BE2C (cell line): ENCODE data around the gene TAGLN3.
A peak's percentile ranks its signal among the peaks of the same experiment; 100 is the strongest.

ENCODE experiments used
- DNase-seq: peaks from one replicate; pipeline ENCODE4 v3.0.0-alpha.2; 2020
- H3K27me3 ChIP-seq: fragments of 250-450 bp; sonication (Bioruptor Pico); 2 replicates; pipeline ENCODE4 v1.5.1; 2020; ENCODE audit warnings: mild to moderate bottlenecking
- H3K36me3 ChIP-seq: fragments of 250-450 bp; sonication (Bioruptor Pico); 2 replicates; pipeline ENCODE4 v1.5.1; 2020; ENCODE audit warnings: mild to moderate bottlenecking
- H3K4me1 ChIP-seq: fragments of 250-450 bp; sonication (Bioruptor Pico); 2 replicates; pipeline ENCODE4 v1.5.1; 2020
- H3K4me3 ChIP-seq: 2 replicates; pipeline ENCODE4 v1.5.1; 2011; ENCODE audit warnings: low read depth, low read length
- H3K9me3 ChIP-seq: fragments of 250-450 bp; sonication (Bioruptor Pico); 2 replicates; pipeline ENCODE4 v1.5.1; 2020
- CTCF ChIP-seq: IDR thresholded peaks from 2 replicates; pipeline ENCODE4 v1.5.1; 2012; ENCODE audit warnings: mild to moderate bottlenecking, low read depth, low read length

TAGLN3 gene

GRCh38 chr3:112007633-112008032, 8.9 kb downstream of the TAGLN3 start:
- DNase-seq = no peak
- no peaks in the 10 kb centered on the region for H3K36me3 ChIP-seq
- H3K27me3 ChIP-seq = no peaks in the 10 kb centered on the region
- H3K4me1 ChIP-seq = peaks cover 4% of the 10 kb centered on the region; the same call in 1 of the 2 replicates
- no peak overlapping the region for H3K4me3 ChIP-seq
- TF ChIP-seq CTCF = no peak
- H3K9me3 ChIP-seq = no peaks in the 10 kb centered on the region

GRCh38 chr3:112009670-112010069, 10.9 kb downstream of the TAGLN3 start:
- no peak overlapping the region for H3K4me3 ChIP-seq
- no peak for TF ChIP-seq CTCF
- peaks cover 4% of the 10 kb centered on the region; the same call in 1 of the 2 replicates for H3K4me1 ChIP-seq
- no peaks in the 10 kb centered on the region for H3K9me3 ChIP-seq
- H3K36me3 ChIP-seq = no peaks in the 10 kb centered on the region
- no peaks in the 10 kb centered on the region for H3K27me3 ChIP-seq
- no peak for DNase-seq

- TF ChIP-seq CTCF = no peak
- DNase-seq = no peak
- Histone ChIP-seq H3K4me3 (no peak overlapping the region), H3K36me3 (no peaks in the 10 kb centered on the region), H3K27me3 (no peaks in the 10 kb centered on the region), H3K9me3 (no peaks in the 10 kb centered on the region), H3K4me1 (peaks cover 4% of the 10 kb centered on the region; the same call in 1 of the 2 replicates)
Observed at GRCh38 chr3:112010636-112011035, 11.9 kb downstream of the TAGLN3 start.

GRCh38 chr3:112011376-112011940, 12.7 kb downstream of the TAGLN3 start:
- H3K4me1 ChIP-seq = peaks cover 4% of the 10 kb centered on the region; the same call in 1 of the 2 replicates
- DNase-seq = no peak
- H3K36me3 ChIP-seq = no peaks in the 10 kb centered on the region
- H3K4me3 ChIP-seq = no peak overlapping the region
- H3K9me3 ChIP-seq = no peaks in the 10 kb centered on the region
- no peaks in the 10 kb centered on the region for H3K27me3 ChIP-seq
- TF ChIP-seq CTCF = no peak

GRCh38 chr3:112012205-112012992, 13.7 kb downstream of the TAGLN3 start:
- Histone ChIP-seq H3K36me3 (no peaks in the 10 kb centered on the region), H3K27me3 (no peaks in the 10 kb centered on the region), H3K4me1 (peaks cover 4% of the 10 kb centered on the region; the same call in 1 of the 2 replicates), H3K9me3 (no peaks in the 10 kb centered on the region), H3K4me3 (no peak overlapping the region)
- TF ChIP-seq CTCF = no peak
- no peak for DNase-seq

- H3K27me3 ChIP-seq = no peaks in the 10 kb centered on the region
- H3K9me3 ChIP-seq = no peaks in the 10 kb centered on the region
- H3K4me3 ChIP-seq = no peak overlapping the region
- peaks cover 4% of the 10 kb centered on the region; the same call in 1 of the 2 replicates for H3K4me1 ChIP-seq
- peak; percentile 81 for TF ChIP-seq CTCF
- no peaks in the 10 kb centered on the region for H3K36me3 ChIP-seq
- peak; percentile 59 for DNase-seq
Observed at GRCh38 chr3:112013058-112013783, 14.5 kb downstream of the TAGLN3 start.
